ENCODE results near the gene CTDNEP1.
A peak's percentile ranks its signal among the peaks of the same experiment; 100 is the strongest.

The CTDNEP1 gene

DNA sequence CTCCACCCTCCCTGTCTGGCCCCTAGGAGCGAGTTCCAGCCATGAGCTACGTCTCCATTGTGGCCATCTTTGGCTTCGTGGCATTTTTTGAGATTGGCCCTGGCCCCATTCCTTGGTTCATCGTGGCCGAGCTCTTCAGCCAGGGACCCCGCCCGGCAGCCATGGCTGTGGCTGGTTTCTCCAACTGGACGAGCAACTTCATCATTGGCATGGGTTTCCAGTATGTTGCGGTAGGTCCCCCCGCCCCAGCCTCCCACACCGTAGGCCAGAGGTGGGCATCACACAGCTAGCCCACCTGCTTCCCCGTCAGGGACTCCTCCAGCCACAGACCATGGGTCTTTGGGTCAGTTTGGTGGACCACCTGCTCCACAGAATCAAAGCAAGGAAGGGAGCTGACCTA lies 34.1 kb upstream of the CTDNEP1 start:
- H3K4me1 ChIP-seq (ENCODE audit: low read length): peaks cover 11% of the 10 kb centered on the region
- TF ChIP-seq EZH2phosphoT487 (IDR thresholded peaks at IDR 0.05; ENCODE audit: low read depth): no peak
- TF ChIP-seq, protein P1, sequence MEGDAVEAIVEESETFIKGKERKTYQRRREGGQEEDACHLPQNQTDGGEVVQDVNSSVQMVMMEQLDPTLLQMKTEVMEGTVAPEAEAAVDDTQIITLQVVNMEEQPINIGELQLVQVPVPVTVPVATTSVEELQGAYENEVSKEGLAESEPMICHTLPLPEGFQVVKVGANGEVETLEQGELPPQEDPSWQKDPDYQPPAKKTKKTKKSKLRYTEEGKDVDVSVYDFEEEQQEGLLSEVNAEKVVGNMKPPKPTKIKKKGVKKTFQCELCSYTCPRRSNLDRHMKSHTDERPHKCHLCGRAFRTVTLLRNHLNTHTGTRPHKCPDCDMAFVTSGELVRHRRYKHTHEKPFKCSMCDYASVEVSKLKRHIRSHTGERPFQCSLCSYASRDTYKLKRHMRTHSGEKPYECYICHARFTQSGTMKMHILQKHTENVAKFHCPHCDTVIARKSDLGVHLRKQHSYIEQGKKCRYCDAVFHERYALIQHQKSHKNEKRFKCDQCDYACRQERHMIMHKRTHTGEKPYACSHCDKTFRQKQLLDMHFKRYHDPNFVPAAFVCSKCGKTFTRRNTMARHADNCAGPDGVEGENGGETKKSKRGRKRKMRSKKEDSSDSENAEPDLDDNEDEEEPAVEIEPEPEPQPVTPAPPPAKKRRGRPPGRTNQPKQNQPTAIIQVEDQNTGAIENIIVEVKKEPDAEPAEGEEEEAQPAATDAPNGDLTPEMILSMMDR (IDR thresholded peaks at IDR 0.05; ENCODE audit: low read depth, low read length): no peak
- H3K9ac ChIP-seq (ENCODE audit: low read length): no peak overlapping the region
- no peaks in the 10 kb centered on the region for H3K36me3 ChIP-seq (replicated peaks; ENCODE audit: low read depth, low read length)
- H3K79me2 ChIP-seq (ENCODE audit: low read length): no peaks in the 10 kb centered on the region
- H3K4me2 ChIP-seq (ENCODE audit: low read length): no peak overlapping the region
- no peak overlapping the region for H3K27ac ChIP-seq (ENCODE audit: low read length)
- no peak overlapping the region for H3K4me3 ChIP-seq (ENCODE audit: low read length)
- no peaks in the 10 kb centered on the region for H3K27me3 ChIP-seq (ENCODE audit: low read depth, low read length)
- no peaks in the 10 kb centered on the region for H4K20me1 ChIP-seq (ENCODE audit: insufficient read depth, low read length)
- H2AFZ ChIP-seq (ENCODE audit: low read depth, low read length): no peak overlapping the region
- H3K9me3 ChIP-seq (ENCODE audit: insufficient read depth, low read length): no peaks in the 10 kb centered on the region

DNA sequence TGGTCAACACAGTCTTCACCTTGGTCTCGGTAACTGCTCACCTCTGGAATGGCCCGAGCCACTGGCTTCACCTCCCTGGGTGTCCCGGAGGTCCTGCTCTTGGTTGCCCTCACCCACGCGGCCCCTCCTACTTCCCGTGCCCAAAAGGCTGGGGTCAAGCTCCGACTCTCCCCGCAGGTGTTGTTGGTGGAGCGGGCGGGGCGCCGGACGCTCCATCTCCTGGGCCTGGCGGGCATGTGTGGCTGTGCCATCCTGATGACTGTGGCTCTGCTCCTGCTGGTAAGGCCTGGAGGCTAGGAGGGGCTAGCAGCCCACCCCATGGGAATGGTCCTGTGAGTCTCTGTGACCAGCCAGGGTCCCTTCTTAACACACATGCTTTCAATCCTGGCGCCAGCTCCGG lies 33.4 kb upstream of the CTDNEP1 start:
- no peaks in the 10 kb centered on the region for H3K36me3 ChIP-seq (replicated peaks; ENCODE audit: low read depth, low read length)
- no peak overlapping the region for H2AFZ ChIP-seq (ENCODE audit: low read depth, low read length)
- H3K27me3 ChIP-seq (ENCODE audit: low read depth, low read length): no peaks in the 10 kb centered on the region
- no peaks in the 10 kb centered on the region for H3K79me2 ChIP-seq (ENCODE audit: low read length)
- no peaks in the 10 kb centered on the region for H4K20me1 ChIP-seq (ENCODE audit: insufficient read depth, low read length)
- H3K4me3 ChIP-seq (ENCODE audit: low read length): no peak overlapping the region
- H3K9me3 ChIP-seq (ENCODE audit: insufficient read depth, low read length): no peaks in the 10 kb centered on the region
- no peak for TF ChIP-seq EZH2phosphoT487 (IDR thresholded peaks at IDR 0.05; ENCODE audit: low read depth)
- TF ChIP-seq, protein P1 (IDR thresholded peaks at IDR 0.05; ENCODE audit: low read depth, low read length): no peak
- no peak overlapping the region for H3K27ac ChIP-seq (ENCODE audit: low read length)
- H3K9ac ChIP-seq (ENCODE audit: low read length): no peak overlapping the region
- H3K4me2 ChIP-seq (ENCODE audit: low read length): no peak overlapping the region
- H3K4me1 ChIP-seq (ENCODE audit: low read length): peaks cover 15% of the 10 kb centered on the region

DNA sequence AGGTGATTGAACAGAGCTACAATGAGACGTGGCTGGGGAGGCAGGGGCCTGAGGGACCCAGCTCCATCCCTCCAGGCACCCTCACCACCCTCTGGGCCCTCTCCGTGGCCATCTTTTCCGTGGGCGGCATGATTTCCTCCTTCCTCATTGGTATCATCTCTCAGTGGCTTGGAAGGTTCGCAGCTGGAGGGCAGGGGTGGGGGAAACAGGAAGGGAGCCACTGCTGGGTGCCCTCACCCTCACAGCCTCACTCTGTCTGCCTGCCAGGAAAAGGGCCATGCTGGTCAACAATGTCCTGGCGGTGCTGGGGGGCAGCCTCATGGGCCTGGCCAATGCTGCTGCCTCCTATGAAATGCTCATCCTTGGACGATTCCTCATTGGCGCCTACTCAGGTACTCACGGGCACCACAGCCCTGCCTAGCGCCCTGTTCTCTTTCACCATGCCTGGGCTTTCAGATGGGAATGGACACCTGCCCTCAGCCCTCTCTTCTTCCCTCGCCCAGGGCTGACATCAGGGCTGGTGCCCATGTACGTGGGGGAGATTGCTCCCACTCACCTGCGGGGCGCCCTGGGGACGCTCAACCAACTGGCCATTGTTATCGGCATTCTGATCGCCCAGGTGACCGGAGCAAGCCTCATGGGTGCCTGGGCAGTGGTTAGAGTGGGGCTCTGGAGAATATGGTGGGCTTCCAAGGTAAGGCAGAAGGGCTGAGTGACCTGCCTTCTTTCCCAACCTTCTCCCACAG lies 32.1 kb upstream of the CTDNEP1 start:
- Histone ChIP-seq H3K9ac (ENCODE audit: low read length) (no peak overlapping the region), H3K4me1 (ENCODE audit: low read length) (peaks cover 15% of the 10 kb centered on the region), H3K79me2 (ENCODE audit: low read length) (no peaks in the 10 kb centered on the region), H2AFZ (ENCODE audit: low read depth, low read length) (no peak overlapping the region), H3K27ac (ENCODE audit: low read length) (no peak overlapping the region), H3K4me2 (ENCODE audit: low read length) (no peak overlapping the region), H3K4me3 (ENCODE audit: low read length) (no peak overlapping the region), H4K20me1 (ENCODE audit: insufficient read depth, low read length) (no peaks in the 10 kb centered on the region), H3K36me3 (replicated peaks; ENCODE audit: low read depth, low read length) (no peaks in the 10 kb centered on the region), H3K9me3 (ENCODE audit: insufficient read depth, low read length) (no peaks in the 10 kb centered on the region), H3K27me3 (ENCODE audit: low read depth, low read length) (no peaks in the 10 kb centered on the region)
- no peak for TF ChIP-seq EZH2phosphoT487 (IDR thresholded peaks at IDR 0.05; ENCODE audit: low read depth)
- TF ChIP-seq, protein P1 (IDR thresholded peaks at IDR 0.05; ENCODE audit: low read depth, low read length): no peak

DNA sequence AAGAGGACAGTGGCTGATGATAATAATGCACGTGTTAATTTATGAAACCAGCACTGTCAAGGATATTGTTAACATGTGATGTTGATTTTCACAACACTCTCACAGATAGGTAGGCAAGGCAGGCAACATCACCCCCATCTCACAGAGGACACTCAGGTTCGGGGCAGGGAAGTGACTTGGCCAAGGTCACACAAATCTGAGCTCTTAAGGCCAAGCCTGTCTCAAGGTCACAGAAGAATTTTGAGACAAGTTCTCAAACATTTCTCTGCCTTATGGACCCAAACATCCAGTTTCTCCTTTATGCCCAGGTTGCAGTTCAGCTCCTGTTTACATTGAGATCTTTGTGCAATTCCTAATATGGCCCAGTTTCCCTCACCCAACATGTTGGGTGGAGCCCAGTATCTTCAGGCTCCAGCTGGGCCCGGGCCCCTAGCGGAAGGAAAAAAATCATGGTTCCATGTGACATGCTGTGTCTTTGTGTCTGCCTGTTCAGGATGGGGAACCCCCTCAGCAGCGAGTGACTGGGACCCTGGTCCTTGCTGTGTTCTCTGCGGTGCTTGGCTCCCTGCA lies 31.3 kb upstream of the CTDNEP1 start:
- no peak overlapping the region for H3K9ac ChIP-seq (ENCODE audit: low read length)
- no peaks in the 10 kb centered on the region for H4K20me1 ChIP-seq (ENCODE audit: insufficient read depth, low read length)
- H3K9me3 ChIP-seq (ENCODE audit: insufficient read depth, low read length): no peaks in the 10 kb centered on the region
- peaks cover 15% of the 10 kb centered on the region for H3K4me1 ChIP-seq (ENCODE audit: low read length)
- no peaks in the 10 kb centered on the region for H3K36me3 ChIP-seq (replicated peaks; ENCODE audit: low read depth, low read length)
- H3K79me2 ChIP-seq (ENCODE audit: low read length): no peaks in the 10 kb centered on the region
- no peak for TF ChIP-seq EZH2phosphoT487 (IDR thresholded peaks at IDR 0.05; ENCODE audit: low read depth)
- no peaks in the 10 kb centered on the region for H3K27me3 ChIP-seq (ENCODE audit: low read depth, low read length)
- peak overlapping the region; percentile 41 for H3K4me2 ChIP-seq (ENCODE audit: low read length)
- no peak overlapping the region for H3K27ac ChIP-seq (ENCODE audit: low read length)
- H2AFZ ChIP-seq (ENCODE audit: low read depth, low read length): 0 out of 2 replicates have a peak overlapping the region, but pooled peaks have one; percentile 13
- no peak overlapping the region for H3K4me3 ChIP-seq (ENCODE audit: low read length)

All from OCI-LY3 (cell line).